MM.1S (cell line): ENCODE measurements around the gene EFCAB6.

Experiments
- DNase-seq: peaks from one replicate; pipeline ENCODE4 v3.0.0-alpha.2; 2015
- H2AFZ ChIP-seq: fragments of 300-600 bp; sonication (generic); 2 replicates; pipeline ENCODE4 v1.6.0; 2016; ENCODE audit warnings: antibody characterized with exemption, low read length
- H3F3A ChIP-seq: fragments of 300-600 bp; sonication (generic); 2 replicates; pipeline ENCODE4 v1.6.1; 2016; ENCODE audit warnings: mild to moderate bottlenecking, antibody characterized with exemption, low read length, moderate library complexity, mixed read lengths; ENCODE audit not compliant: insufficient read depth
- H3K27ac ChIP-seq: fragments of 300-600 bp; sonication (generic); 2 replicates; pipeline ENCODE4 v1.5.1; 2016; ENCODE audit warnings: mild to moderate bottlenecking, low read length
- H3K27me3 ChIP-seq: fragments of 300-600 bp; sonication (generic); replicated peaks from 2 replicates; pipeline ENCODE4 v1.6.0; 2016; ENCODE audit warnings: low read length; ENCODE audit not compliant: insufficient read depth
- H3K36me3 ChIP-seq: fragments of 300-600 bp; sonication (generic); replicated peaks from 2 replicates; pipeline ENCODE4 v1.6.1; 2016; ENCODE audit warnings: mild to moderate bottlenecking, low read length, mixed read lengths; ENCODE audit not compliant: insufficient read depth
- H3K4me1 ChIP-seq: fragments of 300-600 bp; sonication (generic); 2 replicates; pipeline ENCODE4 v1.6.1; 2016; ENCODE audit warnings: low read length, mixed read lengths
- H3K4me2 ChIP-seq: fragments of 300-600 bp; sonication (generic); 2 replicates; pipeline ENCODE4 v1.6.0; 2016; ENCODE audit warnings: low read depth, low read length
- H3K4me3 ChIP-seq: fragments of 300-600 bp; sonication (generic); 2 replicates; pipeline ENCODE4 v1.5.1; 2016; ENCODE audit warnings: low read length, mixed read lengths
- H3K79me2 ChIP-seq: fragments of 300-600 bp; sonication (generic); 2 replicates; pipeline ENCODE4 v1.6.1; 2016; ENCODE audit warnings: mixed run types, low read length, mixed read lengths
- H3K9ac ChIP-seq: fragments of 300-600 bp; sonication (generic); 2 replicates; pipeline ENCODE4 v1.6.1; 2016; ENCODE audit warnings: low read length, mixed read lengths
- H3K9me2 ChIP-seq: fragments of 300-600 bp; sonication (generic); replicated peaks from 2 replicates; pipeline ENCODE4 v1.6.1; 2016; ENCODE audit warnings: mild to moderate bottlenecking, low read length, mixed read lengths; ENCODE audit not compliant: insufficient read depth
- H3K9me3 ChIP-seq: fragments of 300-600 bp; sonication (generic); replicated peaks from 2 replicates; pipeline ENCODE4 v1.6.1; 2016; ENCODE audit warnings: mild to moderate bottlenecking, low read length, mixed read lengths; ENCODE audit not compliant: insufficient read depth
- H4K20me1 ChIP-seq: fragments of 300-600 bp; sonication (generic); 2 replicates; pipeline ENCODE4 v1.6.1; 2016; ENCODE audit warnings: mild to moderate bottlenecking, low read length, moderate library complexity, mixed read lengths; ENCODE audit not compliant: insufficient read depth
- EZH2 ChIP-seq: fragments of 300-600 bp; sonication (generic); optimal IDR thresholded peaks from 2 replicates; pipeline ENCODE3; 2017; ENCODE audit warnings: low read depth, mild to moderate bottlenecking, antibody characterized with exemption, low read length, mixed read lengths
- EZH2phosphoT487 ChIP-seq: fragments of 300-600 bp; sonication (generic); IDR thresholded peaks from 2 replicates; pipeline ENCODE4 v1.6.1; 2018; ENCODE audit warnings: antibody characterized with exemption, low read length
- TF ChIP-seq, protein P1 (sequence below): fragments of 300-600 bp; sonication (generic); IDR thresholded peaks from 2 replicates; pipeline ENCODE4 v1.5.1; 2016; ENCODE audit warnings: antibody characterized with exemption, low read length, mixed read lengths

Gene EFCAB6

DNA sequence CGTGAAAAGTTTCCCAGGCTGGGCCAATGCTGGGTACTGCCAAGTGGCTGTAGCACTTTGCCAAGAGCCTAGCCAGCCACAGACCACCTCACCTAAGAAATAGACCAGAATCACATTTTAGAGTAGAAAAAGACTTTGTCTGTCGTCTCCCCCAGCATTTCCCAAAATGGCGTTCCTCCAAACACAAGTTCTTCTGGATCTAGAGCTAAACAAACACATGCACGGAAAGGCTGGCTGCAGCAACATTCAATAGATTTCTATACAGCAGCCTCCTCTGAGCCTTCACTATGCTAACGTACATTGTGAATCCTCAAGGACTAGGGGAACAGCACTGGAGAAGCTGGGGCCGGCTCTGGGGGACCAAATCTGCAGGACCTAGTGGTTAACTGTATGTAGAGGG is 65.0 kb downstream of the EFCAB6 start:
- DNase-seq: no peak
- no peak overlapping the region for H3K9ac ChIP-seq
- H3K4me1 ChIP-seq: no peaks in the 10 kb centered on the region
- no peaks in the 10 kb centered on the region for H4K20me1 ChIP-seq
- no peaks in the 10 kb centered on the region for H3F3A ChIP-seq
- H3K27ac ChIP-seq: no peak overlapping the region
- no peaks in the 10 kb centered on the region for H3K79me2 ChIP-seq
- H3K36me3 ChIP-seq: no peaks in the 10 kb centered on the region
- H2AFZ ChIP-seq: no peak overlapping the region
- H3K9me3 ChIP-seq: no peaks in the 10 kb centered on the region
- no peak overlapping the region for H3K4me2 ChIP-seq
- no peak for TF ChIP-seq EZH2phosphoT487
- TF ChIP-seq, protein P1, sequence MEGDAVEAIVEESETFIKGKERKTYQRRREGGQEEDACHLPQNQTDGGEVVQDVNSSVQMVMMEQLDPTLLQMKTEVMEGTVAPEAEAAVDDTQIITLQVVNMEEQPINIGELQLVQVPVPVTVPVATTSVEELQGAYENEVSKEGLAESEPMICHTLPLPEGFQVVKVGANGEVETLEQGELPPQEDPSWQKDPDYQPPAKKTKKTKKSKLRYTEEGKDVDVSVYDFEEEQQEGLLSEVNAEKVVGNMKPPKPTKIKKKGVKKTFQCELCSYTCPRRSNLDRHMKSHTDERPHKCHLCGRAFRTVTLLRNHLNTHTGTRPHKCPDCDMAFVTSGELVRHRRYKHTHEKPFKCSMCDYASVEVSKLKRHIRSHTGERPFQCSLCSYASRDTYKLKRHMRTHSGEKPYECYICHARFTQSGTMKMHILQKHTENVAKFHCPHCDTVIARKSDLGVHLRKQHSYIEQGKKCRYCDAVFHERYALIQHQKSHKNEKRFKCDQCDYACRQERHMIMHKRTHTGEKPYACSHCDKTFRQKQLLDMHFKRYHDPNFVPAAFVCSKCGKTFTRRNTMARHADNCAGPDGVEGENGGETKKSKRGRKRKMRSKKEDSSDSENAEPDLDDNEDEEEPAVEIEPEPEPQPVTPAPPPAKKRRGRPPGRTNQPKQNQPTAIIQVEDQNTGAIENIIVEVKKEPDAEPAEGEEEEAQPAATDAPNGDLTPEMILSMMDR: no peak
- no peak for TF ChIP-seq EZH2
- no peaks in the 10 kb centered on the region for H3K9me2 ChIP-seq
- H3K27me3 ChIP-seq: no peaks in the 10 kb centered on the region
- no peak overlapping the region for H3K4me3 ChIP-seq

DNA sequence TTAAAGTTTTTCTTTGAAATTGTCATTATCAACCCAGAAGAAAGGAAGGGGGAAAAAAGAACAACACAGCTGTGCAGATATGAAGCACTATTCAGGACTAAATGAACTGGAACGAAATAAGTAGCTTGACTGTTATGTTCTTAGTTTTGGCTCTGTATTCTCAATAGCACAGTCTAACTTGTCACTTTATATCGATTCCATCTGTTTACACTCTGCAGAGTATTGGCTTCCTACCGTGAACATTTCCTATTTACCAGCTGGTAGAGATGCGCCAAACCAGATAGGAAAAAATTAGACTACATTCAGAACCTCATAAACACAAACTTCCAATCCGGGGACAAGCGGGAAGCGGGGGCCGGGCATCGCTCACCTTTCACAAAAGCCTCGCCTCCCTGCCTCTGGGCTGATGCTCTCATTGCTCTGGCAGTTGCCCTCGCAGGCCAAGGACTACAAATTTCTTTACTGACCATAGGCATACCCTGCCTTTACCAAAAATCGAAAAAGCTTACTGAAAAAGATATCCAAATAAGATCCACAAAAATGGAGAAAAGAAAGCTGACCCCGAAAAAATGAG is 66.2 kb downstream of the EFCAB6 start:
- Histone ChIP-seq H3K4me1 (no peaks in the 10 kb centered on the region), H3K4me2 (no peak overlapping the region), H3F3A (no peaks in the 10 kb centered on the region), H3K9me3 (no peaks in the 10 kb centered on the region), H3K79me2 (no peaks in the 10 kb centered on the region), H3K27ac (no peak overlapping the region), H3K9ac (no peak overlapping the region), H3K36me3 (no peaks in the 10 kb centered on the region), H3K9me2 (no peaks in the 10 kb centered on the region), H3K27me3 (no peaks in the 10 kb centered on the region), H2AFZ (no peak overlapping the region), H4K20me1 (no peaks in the 10 kb centered on the region), H3K4me3 (no peak overlapping the region)
- TF ChIP-seq EZH2phosphoT487 (no peak), EZH2 (no peak)
- TF ChIP-seq, protein P1: no peak
- no peak for DNase-seq

DNA sequence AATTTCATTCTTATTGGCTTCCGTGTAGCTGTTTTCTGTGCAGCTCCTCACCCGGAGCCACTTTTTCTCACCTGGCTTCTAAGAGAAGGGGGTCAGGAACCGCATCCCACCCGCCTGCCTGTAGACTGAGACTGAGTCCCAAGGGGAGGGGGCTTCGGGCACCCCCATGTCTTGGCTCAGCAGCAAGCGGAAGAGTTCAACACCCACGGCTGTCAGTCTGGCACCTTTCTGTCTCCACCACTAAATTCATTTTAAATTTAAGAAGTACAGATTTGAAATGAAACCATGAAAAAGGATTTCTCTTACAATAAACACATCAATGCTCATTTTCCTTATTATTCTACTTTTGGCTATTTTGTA is 66.7 kb downstream of the EFCAB6 start:
- Histone ChIP-seq H3K9ac (no peak overlapping the region), H3K9me2 (no peaks in the 10 kb centered on the region), H3K4me2 (no peak overlapping the region), H4K20me1 (no peaks in the 10 kb centered on the region), H2AFZ (no peak overlapping the region), H3K79me2 (no peaks in the 10 kb centered on the region), H3K9me3 (no peaks in the 10 kb centered on the region), H3K4me1 (no peaks in the 10 kb centered on the region), H3K27ac (no peak overlapping the region), H3K4me3 (no peak overlapping the region), H3K36me3 (no peaks in the 10 kb centered on the region), H3F3A (no peaks in the 10 kb centered on the region), H3K27me3 (no peaks in the 10 kb centered on the region)
- TF ChIP-seq EZH2phosphoT487: no peak
- TF ChIP-seq, protein P1: no peak
- no peak for TF ChIP-seq EZH2
- no peak for DNase-seq
